Measurements from ENCODE around the gene ABCB8. TPM values are rescaled to one million over a fixed set of nuclear protein-coding genes. Genes with fewer than 3 reads are reported as not detected.

The ABCB8 gene
- polyA plus RNA-seq, 1 of the 3 experiments (the other 2 are of a cell fraction) = 36.0 TPM

DNA sequence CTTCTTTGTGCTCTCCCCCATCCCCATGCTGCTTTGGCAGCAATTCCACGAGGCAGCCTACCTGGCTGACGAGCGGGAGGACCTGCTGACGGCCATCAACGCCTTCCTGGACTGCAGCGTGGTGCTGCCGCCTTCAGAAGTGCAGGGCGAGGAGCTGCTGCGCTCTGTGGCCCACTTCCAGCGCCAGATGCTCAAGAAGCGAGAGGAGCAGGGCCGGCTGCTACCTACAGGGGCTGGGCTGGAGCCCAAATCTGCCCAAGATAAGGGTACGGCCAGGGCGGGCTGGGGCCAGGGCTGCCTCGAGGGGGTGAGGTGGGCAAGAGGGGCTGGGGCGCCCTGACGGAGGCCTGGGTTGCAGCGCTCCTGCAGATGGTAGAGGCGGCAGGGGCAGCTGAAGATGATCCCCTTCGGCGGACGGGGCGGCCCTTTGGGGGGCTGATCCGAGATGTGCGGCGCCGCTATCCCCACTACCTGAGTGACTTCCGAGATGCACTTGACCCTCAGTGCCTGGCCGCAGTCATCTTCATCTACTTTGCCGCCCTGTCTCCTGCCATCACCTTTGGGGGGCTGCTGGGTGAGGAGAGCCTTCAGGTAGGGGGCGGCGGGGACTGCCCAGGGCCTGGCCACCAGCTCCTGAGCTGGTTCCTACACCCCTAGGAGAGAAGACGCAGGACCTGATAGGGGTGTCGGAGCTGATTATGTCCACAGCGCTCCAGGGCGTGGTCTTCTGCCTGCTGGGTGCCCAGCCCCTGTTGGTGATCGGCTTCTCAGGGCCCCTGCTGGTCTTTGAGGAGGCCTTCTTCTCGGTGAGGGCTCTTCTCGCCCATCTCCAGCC lies 43.0 kb downstream of the ABCB8 start:
- ChIA-PET CTCF (interaction anchor here (1.5 to 12.2 kb wide), 2 partner anchors 12 to 43 kb away, joined by 4 to 77 read pairs; partner anchors contain the start of genes ABCB8, CDK5 and SLC4A2), POLR2A (interaction anchor here (1.0 kb wide), 1 partner anchor 9 kb away, joined by 3 read pairs; the partner anchor contains the start of gene FASTK)
- Histone ChIP-seq H3K9me3 (no peaks in the 10 kb centered on the region), H3K9ac (no peak overlapping the region), H3K4me1 (ENCODE audit: control insufficient read depth in 1 of 2, insufficient read depth in 2 of 2, low read depth in 1 of 2, low read length in 1 of 2) (no peaks in the 10 kb centered on the region; a peak in 1 of 4 replicates), H2AFZ (ENCODE audit: low read depth) (no peak overlapping the region), H3K79me2 (ENCODE audit: insufficient read depth) (peaks cover 22% of the 10 kb centered on the region; the same call in 1 of the 2 replicates), H3K27me3 (ENCODE audit: insufficient read depth) (no peaks in the 10 kb centered on the region), H4K20me1 (ENCODE audit: insufficient read depth) (no peaks in the 10 kb centered on the region; the same call in 1 of the 2 replicates), H3K9me2 (no peaks in the 10 kb centered on the region), H3K27ac (ENCODE audit: low read depth in 2 of 2, low read length in 1 of 2) (no peak overlapping the region), H3K4me3 (ENCODE audit: low read depth in 2 of 2, low read length in 1 of 2) (no peak overlapping the region), H3F3A (replicated peaks; ENCODE audit: insufficient read depth) (peaks cover 25% of the 10 kb centered on the region), H3K36me3 (replicated peaks in 1 of 2; ENCODE audit: control insufficient read depth in 1 of 2, insufficient read depth in 2 of 2, low read length in 1 of 2) (peaks cover 61 to 85% of the 10 kb centered on the region in 2 experiments), H3K4me2 (no peak overlapping the region)
- no peak for TF ChIP-seq MXI1 (IDR thresholded peaks at IDR 0.05; ENCODE audit: low read depth, low read length)
- no peak for TF ChIP-seq TEAD4 (IDR thresholded peaks at IDR 0.05; ENCODE audit: borderline replicate concordance, insufficient read depth)
- no peak for TF ChIP-seq SMC3 (IDR thresholded peaks at IDR 0.05; ENCODE audit: low read depth, low read length)
- TF ChIP-seq PBX3 (IDR thresholded peaks at IDR 0.05) = no peak
- TF ChIP-seq, protein P1, sequence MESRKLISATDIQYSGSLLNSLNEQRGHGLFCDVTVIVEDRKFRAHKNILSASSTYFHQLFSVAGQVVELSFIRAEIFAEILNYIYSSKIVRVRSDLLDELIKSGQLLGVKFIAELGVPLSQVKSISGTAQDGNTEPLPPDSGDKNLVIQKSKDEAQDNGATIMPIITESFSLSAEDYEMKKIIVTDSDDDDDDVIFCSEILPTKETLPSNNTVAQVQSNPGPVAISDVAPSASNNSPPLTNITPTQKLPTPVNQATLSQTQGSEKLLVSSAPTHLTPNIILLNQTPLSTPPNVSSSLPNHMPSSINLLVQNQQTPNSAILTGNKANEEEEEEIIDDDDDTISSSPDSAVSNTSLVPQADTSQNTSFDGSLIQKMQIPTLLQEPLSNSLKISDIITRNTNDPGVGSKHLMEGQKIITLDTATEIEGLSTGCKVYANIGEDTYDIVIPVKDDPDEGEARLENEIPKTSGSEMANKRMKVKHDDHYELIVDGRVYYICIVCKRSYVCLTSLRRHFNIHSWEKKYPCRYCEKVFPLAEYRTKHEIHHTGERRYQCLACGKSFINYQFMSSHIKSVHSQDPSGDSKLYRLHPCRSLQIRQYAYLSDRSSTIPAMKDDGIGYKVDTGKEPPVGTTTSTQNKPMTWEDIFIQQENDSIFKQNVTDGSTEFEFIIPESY (IDR thresholded peaks at IDR 0.05; ENCODE audit: borderline replicate concordance, low read depth) = no peak
- 93% methylated on average over 39 of the region's 39 CpGs for whole genome bisulfite sequencing (ENCODE audit: low lambda C conversion rate)
- DNase-seq = no peak

GRCh38 chr7:151073990-151074389 lies 45.7 kb downstream of the ABCB8 start:
- Histone ChIP-seq H3K79me2 (ENCODE audit: insufficient read depth) (peaks cover 20% of the 10 kb centered on the region), H3K9ac (no peak overlapping the region), H3F3A (replicated peaks; ENCODE audit: insufficient read depth) (peaks cover 48% of the 10 kb centered on the region), H3K4me3 (ENCODE audit: low read depth in 2 of 2, low read length in 1 of 2) (no peak overlapping the region), H3K36me3 (replicated peaks in 1 of 2; ENCODE audit: control insufficient read depth in 1 of 2, insufficient read depth in 2 of 2, low read length in 1 of 2) (peaks cover 43 to 88% of the 10 kb centered on the region in 2 experiments), H3K27ac (ENCODE audit: low read depth in 2 of 2, low read length in 1 of 2) (no peak overlapping the region), H3K9me2 (no peaks in the 10 kb centered on the region), H3K27me3 (ENCODE audit: insufficient read depth) (no peaks in the 10 kb centered on the region), H3K4me2 (no peak overlapping the region), H3K9me3 (no peaks in the 10 kb centered on the region), H3K4me1 (ENCODE audit: control insufficient read depth in 1 of 2, insufficient read depth in 2 of 2, low read depth in 1 of 2, low read length in 1 of 2) (peaks cover 4% of the 10 kb centered on the region in 2 experiments), H2AFZ (ENCODE audit: low read depth) (no peak overlapping the region), H4K20me1 (ENCODE audit: insufficient read depth) (no peaks in the 10 kb centered on the region; the same call in 1 of the 2 replicates)
- no peak for DNase-seq
- POLR2A ChIA-PET = no interaction called here
- CTCF ChIA-PET = interaction anchor here (1.3 to 12.2 kb wide), 2 partner anchors 15 to 37 kb away, joined by 3 to 77 read pairs; partner anchors contain the start of genes CDK5 and SLC4A2
- 98% methylated on average over 16 of the region's 17 CpGs for whole genome bisulfite sequencing (ENCODE audit: low lambda C conversion rate)
- TF ChIP-seq TEAD4 (IDR thresholded peaks at IDR 0.05; ENCODE audit: borderline replicate concordance, insufficient read depth) (no peak), CTCF (IDR thresholded peaks at IDR 0.05) (no peak), CHD2 (IDR thresholded peaks at IDR 0.05; ENCODE audit: low read length, partially characterized antibody) (no peak), MEF2A (IDR thresholded peaks at IDR 0.05; ENCODE audit: borderline replicate concordance, low read depth) (no peak), JUND (IDR thresholded peaks at IDR 0.05) (no peak), MXI1 (IDR thresholded peaks at IDR 0.05; ENCODE audit: low read depth, low read length) (no peak), TAF1 (IDR thresholded peaks at IDR 0.05; ENCODE audit: borderline replicate concordance, low read depth, low read length) (no peak), NFIC (IDR thresholded peaks at IDR 0.05; ENCODE audit: borderline replicate concordance) (no peak), REST (IDR thresholded peaks at IDR 0.05; ENCODE audit: low read depth, low read length) (no peak), RXRA (IDR thresholded peaks at IDR 0.05; ENCODE audit: borderline replicate concordance, low read depth) (no peak)
- TF ChIP-seq, protein P1 (IDR thresholded peaks at IDR 0.05; ENCODE audit: borderline replicate concordance, low read depth) = no peak

Measured in SK-N-SH (cell line).